GM19397 (cell line): ENCODE data around the gene GRM2.

Experiments
- ATAC-seq: cut with Tn5 transposase; IDR thresholded peaks from one replicate; pipeline ENCODE4 v1.9.1; 2021; ENCODE audit warnings: mild to moderate bottlenecking, moderate library complexity; ENCODE audit not compliant: unreplicated experiment

The GRM2 gene

GRCh38 chr3:51680196-51680595 is 26.7 kb upstream of the GRM2 start:
- ATAC-seq = no peak

- no peak for ATAC-seq
Observed at GRCh38 chr3:51680663-51681230, 26.1 kb upstream of the GRM2 start.

GRCh38 chr3:51681453-51681852 is 25.4 kb upstream of the GRM2 start:
- no peak for ATAC-seq

GRCh38 chr3:51682079-51682478 is 24.8 kb upstream of the GRM2 start:
- peak; percentile 74 for ATAC-seq

- no peak for ATAC-seq
Observed at GRCh38 chr3:51682526-51682925, 24.3 kb upstream of the GRM2 start.

GRCh38 chr3:51683566-51683965 is 23.3 kb upstream of the GRM2 start:
- no peak for ATAC-seq

GRCh38 chr3:51684971-51685751 is 21.7 kb upstream of the GRM2 start:
- ATAC-seq = no peak

GRCh38 chr3:51686056-51686455 is 20.8 kb upstream of the GRM2 start:
- ATAC-seq = no peak

GRCh38 chr3:51686512-51687215 is 20.2 kb upstream of the GRM2 start:
- peak; percentile 66 for ATAC-seq

- no peak for ATAC-seq
Observed at GRCh38 chr3:51687431-51688205, 19.2 kb upstream of the GRM2 start.

GRCh38 chr3:51688206-51688600 is 18.7 kb upstream of the GRM2 start:
- no peak for ATAC-seq

GRCh38 chr3:51691021-51691420 is 15.8 kb upstream of the GRM2 start:
- no peak for ATAC-seq

GRCh38 chr3:51691949-51692348 is 14.9 kb upstream of the GRM2 start:
- ATAC-seq = no peak

GRCh38 chr3:51692980-51693395 is 13.9 kb upstream of the GRM2 start:
- no peak for ATAC-seq

GRCh38 chr3:51696954-51697353 is 9.9 kb upstream of the GRM2 start:
- no peak for ATAC-seq

GRCh38 chr3:51698209-51698608 is 8.7 kb upstream of the GRM2 start:
- ATAC-seq = no peak

- ATAC-seq = no peak
Observed at GRCh38 chr3:51700403-51700802, 6.5 kb upstream of the GRM2 start.

GRCh38 chr3:51702156-51702555 is 4.7 kb upstream of the GRM2 start:
- no peak for ATAC-seq

GRCh38 chr3:51703068-51703760 is 3.7 kb upstream of the GRM2 start:
- ATAC-seq = no peak

GRCh38 chr3:51703761-51704510 is 2.9 kb upstream of the GRM2 start:
- ATAC-seq = no peak
